Suprapubic skin (tissue), 4 donors: ENCODE measurements around the gene ABCB1. TPM values are rescaled to one million over a fixed set of nuclear protein-coding genes. Genes with fewer than 3 reads are reported as not detected.

Source experiments
- DNase-seq, 2 donors: peaks; one replicate each; pipeline ENCODE4 v3.0.0-alpha.2; 2019; ENCODE audit warnings: low spot score in 2 of 2
- H3K27ac ChIP-seq: fragments of 200-600 bp; sonication (generic); one replicate; pipeline ENCODE4 v1.5.1; 2019
- H3K27me3 ChIP-seq: fragments of 200-600 bp; sonication (generic); one replicate; pipeline ENCODE4 v1.5.1; 2019
- H3K36me3 ChIP-seq: fragments of 200-600 bp; sonication (generic); one replicate; pipeline ENCODE4 v1.5.1; 2019
- H3K4me1 ChIP-seq: fragments of 200-600 bp; sonication (generic); one replicate; pipeline ENCODE4 v1.5.1; 2019
- H3K4me3 ChIP-seq: fragments of 200-600 bp; sonication (generic); one replicate; pipeline ENCODE4 v1.5.1; 2019; ENCODE audit warnings: mild to moderate bottlenecking
- H3K9me3 ChIP-seq: fragments of 200-600 bp; sonication (generic); one replicate; pipeline ENCODE4 v1.5.1; 2019
- EP300 ChIP-seq: sonication (generic); formaldehyde crosslinking; IDR thresholded peaks from one replicate; pipeline ENCODE4 v1.6.1; 2017; ENCODE audit warnings: antibody characterized with exemption
- POLR2A ChIP-seq, 2 donors: fragments of 450-650 bp; IDR thresholded peaks; one replicate each; pipeline ENCODE4 v1.6.1; 2017; ENCODE audit warnings: antibody characterized with exemption in 2 of 2, mild to moderate bottlenecking in 2 of 2, moderate library complexity in 2 of 2
- POLR2AphosphoS5 ChIP-seq, 3 donors: sonication (generic); formaldehyde crosslinking; IDR thresholded peaks; one replicate each; pipeline ENCODE4 v1.6.1; 2017; ENCODE audit warnings: antibody characterized with exemption in 3 of 3
- WGBS: methylation state at CpG from one replicate; pipeline ENCODE4 v1.1.5; 2018; 5-methylcytosine and 5-hydroxymethylcytosine counted together
- total RNA-seq, 4 donors: library from RNA; depleted of rRNA; stranded (reverse); fragments of >200 nt; gene quantifications; one replicate each; pipeline ENCODE4 v1.1.0, GENCODE V29; 2016
- TF ChIP-seq, protein P1 (sequence below), 2 donors: fragments of 200-600 bp in 1 of 2; fragments of 450-650 bp in 1 of 2; sonication (generic) in 1 of 2; IDR thresholded peaks; one replicate each; pipeline ENCODE4 v1.5.1; 2016 to 2019; ENCODE audit warnings: antibody characterized with exemption in 2 of 2, mild to moderate bottlenecking in 1 of 2, moderate library complexity in 1 of 2

The ABCB1 gene
- total RNA-seq, 4 donors from 2014 or later, result 0.79 to 7.0 (median 3.9) TPM

DNA sequence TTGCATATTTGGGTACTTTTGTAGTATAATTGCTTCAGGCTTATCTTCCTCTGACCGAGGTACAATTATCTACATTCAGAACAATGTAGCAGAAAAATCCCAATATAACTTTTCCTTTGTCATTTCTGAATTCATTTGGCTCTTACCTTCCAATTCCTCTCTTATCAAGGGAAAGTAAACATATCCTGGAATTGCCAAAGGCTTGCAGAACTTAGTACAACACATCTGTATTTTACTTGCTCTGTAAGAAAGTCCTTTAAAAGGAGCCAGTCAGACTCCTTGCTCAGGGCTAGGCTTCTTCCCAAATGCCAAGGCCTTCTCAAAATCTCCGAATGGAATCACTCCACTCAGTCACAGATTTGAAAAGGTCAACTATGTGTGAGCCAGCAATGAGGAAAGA lies 81.9 kb downstream of the ABCB1 start:
- no peak overlapping the region for H3K4me3 ChIP-seq
- no peak for DNase-seq
- H3K27me3 ChIP-seq, result no peaks in the 10 kb centered on the region
- WGBS, result 78% methylated on average over 2 of the region's 2 CpGs
- TF ChIP-seq POLR2AphosphoS5 (IDR thresholded peaks at IDR 0.05) (no peak), EP300 (no peak), POLR2A (IDR thresholded peaks at IDR 0.05) (no peak)
- TF ChIP-seq, protein P1, sequence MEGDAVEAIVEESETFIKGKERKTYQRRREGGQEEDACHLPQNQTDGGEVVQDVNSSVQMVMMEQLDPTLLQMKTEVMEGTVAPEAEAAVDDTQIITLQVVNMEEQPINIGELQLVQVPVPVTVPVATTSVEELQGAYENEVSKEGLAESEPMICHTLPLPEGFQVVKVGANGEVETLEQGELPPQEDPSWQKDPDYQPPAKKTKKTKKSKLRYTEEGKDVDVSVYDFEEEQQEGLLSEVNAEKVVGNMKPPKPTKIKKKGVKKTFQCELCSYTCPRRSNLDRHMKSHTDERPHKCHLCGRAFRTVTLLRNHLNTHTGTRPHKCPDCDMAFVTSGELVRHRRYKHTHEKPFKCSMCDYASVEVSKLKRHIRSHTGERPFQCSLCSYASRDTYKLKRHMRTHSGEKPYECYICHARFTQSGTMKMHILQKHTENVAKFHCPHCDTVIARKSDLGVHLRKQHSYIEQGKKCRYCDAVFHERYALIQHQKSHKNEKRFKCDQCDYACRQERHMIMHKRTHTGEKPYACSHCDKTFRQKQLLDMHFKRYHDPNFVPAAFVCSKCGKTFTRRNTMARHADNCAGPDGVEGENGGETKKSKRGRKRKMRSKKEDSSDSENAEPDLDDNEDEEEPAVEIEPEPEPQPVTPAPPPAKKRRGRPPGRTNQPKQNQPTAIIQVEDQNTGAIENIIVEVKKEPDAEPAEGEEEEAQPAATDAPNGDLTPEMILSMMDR (IDR thresholded peaks at IDR 0.05), result no peak
- no peak overlapping the region for H3K27ac ChIP-seq
- no peaks in the 10 kb centered on the region for H3K9me3 ChIP-seq
- H3K36me3 ChIP-seq, result no peaks in the 10 kb centered on the region
- no peaks in the 10 kb centered on the region for H3K4me1 ChIP-seq

GRCh38 chr7:87517891-87518290 lies 82.8 kb downstream of the ABCB1 start:
- Histone ChIP-seq H3K27me3 (no peaks in the 10 kb centered on the region), H3K27ac (no peak overlapping the region), H3K4me1 (no peaks in the 10 kb centered on the region), H3K9me3 (no peaks in the 10 kb centered on the region), H3K4me3 (no peak overlapping the region), H3K36me3 (no peaks in the 10 kb centered on the region)
- TF ChIP-seq POLR2A (IDR thresholded peaks at IDR 0.05) (no peak), EP300 (no peak), POLR2AphosphoS5 (IDR thresholded peaks at IDR 0.05) (no peak)
- TF ChIP-seq, protein P1 (IDR thresholded peaks at IDR 0.05), result no peak
- 86% methylated on average over 3 of the region's 3 CpGs for WGBS
- no peak for DNase-seq

DNA sequence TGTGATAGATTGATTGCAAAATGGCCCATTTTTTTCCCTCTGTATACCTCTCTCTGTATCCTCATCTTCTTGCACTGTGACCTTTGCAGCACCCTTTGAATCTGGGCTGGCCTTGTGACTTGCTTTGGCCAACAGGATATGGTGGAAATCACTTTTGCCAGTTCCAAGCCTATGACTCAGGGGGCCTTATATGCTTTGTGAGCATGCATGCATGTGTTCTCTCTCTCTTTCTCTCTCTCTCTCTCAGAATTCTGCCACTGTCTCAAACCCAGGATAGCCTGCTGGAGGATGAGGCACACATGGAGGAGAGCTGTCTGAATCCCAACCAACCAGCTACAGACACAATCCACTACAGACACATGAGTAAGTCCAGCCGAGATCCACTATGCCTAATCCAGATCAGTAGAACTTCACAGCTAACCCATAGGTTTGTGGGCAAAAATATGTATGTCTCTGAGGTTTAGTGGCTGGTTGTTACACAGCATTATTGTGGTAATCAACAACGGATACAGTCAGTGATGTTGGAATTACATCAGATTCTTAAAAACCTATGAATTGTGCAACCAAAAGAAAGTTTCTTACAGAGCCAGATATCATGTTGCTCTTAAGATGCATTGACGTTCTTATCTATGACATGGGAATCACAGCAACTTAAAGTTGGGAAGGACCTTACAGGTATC lies 83.4 kb downstream of the ABCB1 start:
- WGBS, result 66% methylated on average over 3 of the region's 3 CpGs
- Histone ChIP-seq H3K36me3 (no peaks in the 10 kb centered on the region), H3K27ac (no peak overlapping the region), H3K27me3 (no peaks in the 10 kb centered on the region), H3K4me3 (no peak overlapping the region), H3K4me1 (no peaks in the 10 kb centered on the region), H3K9me3 (no peaks in the 10 kb centered on the region)
- DNase-seq, result no peak
- TF ChIP-seq POLR2A (IDR thresholded peaks at IDR 0.05) (no peak), POLR2AphosphoS5 (IDR thresholded peaks at IDR 0.05) (no peak), EP300 (no peak)
- TF ChIP-seq, protein P1 (IDR thresholded peaks at IDR 0.05), result no peak

DNA sequence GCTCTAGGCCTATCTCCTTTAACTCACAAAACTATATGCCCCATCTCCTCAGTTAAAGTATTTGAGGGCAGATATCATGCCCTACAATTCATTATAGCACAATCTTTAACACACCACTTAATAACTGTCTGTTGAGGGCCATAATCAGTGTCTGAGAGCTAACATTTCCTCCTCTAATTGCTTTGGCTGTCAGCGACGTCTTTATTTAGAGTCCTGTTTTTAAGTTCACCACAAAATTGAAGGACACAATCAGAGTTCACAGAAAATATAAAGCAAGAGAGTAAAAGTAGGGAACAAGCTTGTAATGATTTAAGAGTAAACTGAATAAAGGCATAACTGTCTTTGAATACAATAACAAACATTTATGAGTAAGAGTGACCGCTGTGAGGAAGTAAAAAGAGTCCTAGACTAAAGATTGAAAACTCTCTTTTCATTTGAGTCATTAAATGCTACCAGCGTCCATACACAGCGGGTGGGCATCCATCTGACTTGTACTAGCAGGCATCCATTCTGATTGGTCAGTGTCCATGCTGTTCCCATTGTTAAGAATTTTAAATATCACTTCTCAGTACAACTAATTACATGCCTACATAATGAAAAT lies 86.8 kb downstream of the ABCB1 start:
- TF ChIP-seq POLR2A (IDR thresholded peaks at IDR 0.05), result no peak
- TF ChIP-seq, protein P1 (IDR thresholded peaks at IDR 0.05), result no peak
- TF ChIP-seq EP300, result no peak
- no peak for TF ChIP-seq POLR2AphosphoS5 (IDR thresholded peaks at IDR 0.05)
- Histone ChIP-seq H3K4me3 (no peak overlapping the region), H3K27me3 (no peaks in the 10 kb centered on the region), H3K9me3 (no peaks in the 10 kb centered on the region), H3K4me1 (no peaks in the 10 kb centered on the region), H3K27ac (no peak overlapping the region), H3K36me3 (no peaks in the 10 kb centered on the region)
- 90% methylated on average over 5 of the region's 5 CpGs for WGBS
- DNase-seq, result no peak

GRCh38 chr7:87512906-87513305 lies 87.8 kb downstream of the ABCB1 start:
- H3K4me3 ChIP-seq, result no peak overlapping the region
- DNase-seq, result no peak
- 65% methylated on average over 4 of the region's 4 CpGs for WGBS
- TF ChIP-seq EP300 (no peak), POLR2A (IDR thresholded peaks at IDR 0.05) (no peak), POLR2AphosphoS5 (IDR thresholded peaks at IDR 0.05) (no peak)
- TF ChIP-seq, protein P1 (IDR thresholded peaks at IDR 0.05), result no peak
- H3K27ac ChIP-seq, result no peak overlapping the region
- no peaks in the 10 kb centered on the region for H3K9me3 ChIP-seq
- H3K36me3 ChIP-seq, result no peaks in the 10 kb centered on the region
- H3K4me1 ChIP-seq, result no peaks in the 10 kb centered on the region
- no peaks in the 10 kb centered on the region for H3K27me3 ChIP-seq
